SU-DHL-6 (cell line): ENCODE results near the gene ALCAM.

ENCODE experiments used
- H2AFZ ChIP-seq: fragments of 200-600 bp; sonication (generic); 2 replicates; pipeline ENCODE4 v1.6.1; 2014; ENCODE audit warnings: low read depth, mild to moderate bottlenecking, moderate library complexity, mixed read lengths, antibody characterized with exemption, low read length; ENCODE audit not compliant: severe bottlenecking
- H3F3A ChIP-seq: fragments of 200-600 bp; shearing (Covaris generic); 2 replicates; pipeline ENCODE4 v1.6.0; 2016; ENCODE audit warnings: antibody characterized with exemption, mild to moderate bottlenecking; ENCODE audit not compliant: insufficient read depth
- H3K27ac ChIP-seq: fragments of 200-600 bp; sonication (generic); 2 replicates; pipeline ENCODE4 v1.5.1; 2016; ENCODE audit warnings: low read depth, mild to moderate bottlenecking, low read length, moderate library complexity, mixed read lengths
- H3K27me3 ChIP-seq: fragments of 200-600 bp; sonication (generic), shearing (Covaris generic); 2 replicates; pipeline ENCODE4 v1.6.0; 2014; ENCODE audit warnings: mild to moderate bottlenecking, low read length
- H3K36me3 ChIP-seq: fragments of 200-600 bp; sonication (generic); 2 replicates; pipeline ENCODE4 v1.6.1; 2014; ENCODE audit warnings: mild to moderate bottlenecking, low read length, mixed read lengths
- H3K4me2 ChIP-seq: fragments of 300-600, 200-600 bp; shearing (Covaris generic), sonication (generic); 2 replicates; pipeline ENCODE4 v1.6.0; 2014; ENCODE audit warnings: low read length, low read depth, mild to moderate bottlenecking; ENCODE audit not compliant: poor library complexity, severe bottlenecking
- H3K4me3 ChIP-seq: fragments of 200-600 bp; sonication (generic); 2 replicates; pipeline ENCODE4 v1.5.1; 2014; ENCODE audit warnings: antibody characterized with exemption, low read length, mild to moderate bottlenecking, mixed read lengths; ENCODE audit not compliant: insufficient read depth, poor library complexity, severe bottlenecking
- H3K79me2 ChIP-seq: fragments of 200-600 bp; sonication (generic); 2 replicates; pipeline ENCODE4 v1.6.1; 2014; ENCODE audit warnings: mild to moderate bottlenecking, low read length, moderate library complexity; ENCODE audit not compliant: insufficient read depth
- H3K9ac ChIP-seq: fragments of 200-600 bp; sonication (generic); 2 replicates; pipeline ENCODE4 v1.7.0; 2014; ENCODE audit warnings: mild to moderate bottlenecking, low read length
- H3K9me2 ChIP-seq: fragments of 200-600 bp; sonication (generic); replicated peaks from 2 replicates; pipeline ENCODE4 v1.6.1; 2014; ENCODE audit warnings: low read length; ENCODE audit not compliant: insufficient read depth
- H3K9me3 ChIP-seq: fragments of 200-600 bp; sonication (generic); 2 replicates; pipeline ENCODE4 v1.6.1; 2014; ENCODE audit warnings: low read length, mixed read lengths; ENCODE audit not compliant: insufficient read depth
- H4K20me1 ChIP-seq: fragments of 200-600 bp; sonication (generic); 2 replicates; pipeline ENCODE4 v1.6.1; 2014; ENCODE audit warnings: low read depth, mild to moderate bottlenecking, antibody characterized with exemption, low read length, moderate library complexity, mixed read lengths
- CTCF ChIP-seq: fragments of 200-600 bp; sonication (generic); IDR thresholded peaks from one replicate; pipeline ENCODE4 v1.5.1; 2017; ENCODE audit warnings: antibody characterized with exemption, mild to moderate bottlenecking, low read length, moderate library complexity; ENCODE audit not compliant: insufficient read depth, poor library complexity, severe bottlenecking
- EZH2phosphoT487 ChIP-seq: fragments of 200-600 bp; sonication (generic), shearing (Covaris generic); conservative IDR thresholded peaks from 2 replicates; pipeline ENCODE4 v1.6.1; 2018; ENCODE audit warnings: mild to moderate bottlenecking, antibody characterized with exemption, low read length, moderate library complexity, mixed read lengths

Gene ALCAM

GRCh38 chr3:105323274-105323599, 43.5 kb upstream of the ALCAM start:
- no peak overlapping the region for H3K4me3 ChIP-seq
- H3K9me3 ChIP-seq, result no peaks in the 10 kb centered on the region
- no peak overlapping the region for H3K4me2 ChIP-seq
- H3K79me2 ChIP-seq, result no peaks in the 10 kb centered on the region
- TF ChIP-seq CTCF, result no peak
- TF ChIP-seq EZH2phosphoT487, result no peak
- no peaks in the 10 kb centered on the region for H3K27me3 ChIP-seq
- H3K36me3 ChIP-seq, result no peaks in the 10 kb centered on the region
- no peaks in the 10 kb centered on the region for H3F3A ChIP-seq
- H4K20me1 ChIP-seq, result no peaks in the 10 kb centered on the region
- no peaks in the 10 kb centered on the region for H3K9me2 ChIP-seq
- peak overlapping the region; percentile 12 for H2AFZ ChIP-seq
- H3K27ac ChIP-seq, result no peak overlapping the region
- no peak overlapping the region for H3K9ac ChIP-seq

GRCh38 chr3:105324951-105325350, 41.8 kb upstream of the ALCAM start:
- Histone ChIP-seq H3K27ac (no peak overlapping the region), H3K36me3 (no peaks in the 10 kb centered on the region), H3K9ac (no peak overlapping the region), H3F3A (no peaks in the 10 kb centered on the region), H2AFZ (no peak overlapping the region), H3K79me2 (no peaks in the 10 kb centered on the region), H3K9me3 (no peaks in the 10 kb centered on the region), H3K9me2 (no peaks in the 10 kb centered on the region), H3K4me3 (no peak overlapping the region), H3K4me2 (no peak overlapping the region), H3K27me3 (no peaks in the 10 kb centered on the region), H4K20me1 (no peaks in the 10 kb centered on the region)
- no peak for TF ChIP-seq EZH2phosphoT487
- no peak for TF ChIP-seq CTCF

- H2AFZ ChIP-seq, result no peak overlapping the region
- no peaks in the 10 kb centered on the region for H3F3A ChIP-seq
- H3K9me2 ChIP-seq, result no peaks in the 10 kb centered on the region
- no peak overlapping the region for H3K27ac ChIP-seq
- H3K36me3 ChIP-seq, result no peaks in the 10 kb centered on the region
- no peaks in the 10 kb centered on the region for H4K20me1 ChIP-seq
- H3K4me3 ChIP-seq, result no peak overlapping the region
- no peaks in the 10 kb centered on the region for H3K79me2 ChIP-seq
- H3K4me2 ChIP-seq, result no peak overlapping the region
- no peaks in the 10 kb centered on the region for H3K9me3 ChIP-seq
- TF ChIP-seq EZH2phosphoT487 (no peak), CTCF (no peak)
- no peaks in the 10 kb centered on the region for H3K27me3 ChIP-seq
- no peak overlapping the region for H3K9ac ChIP-seq
Measured at GRCh38 chr3:105327662-105328337, 38.9 kb upstream of the ALCAM start.

GRCh38 chr3:105328338-105328730, 38.4 kb upstream of the ALCAM start:
- Histone ChIP-seq H2AFZ (no peak overlapping the region), H4K20me1 (no peaks in the 10 kb centered on the region), H3K4me2 (no peak overlapping the region), H3K27me3 (no peaks in the 10 kb centered on the region), H3K9ac (no peak overlapping the region), H3K36me3 (no peaks in the 10 kb centered on the region), H3K9me2 (no peaks in the 10 kb centered on the region), H3K4me3 (no peak overlapping the region), H3K9me3 (no peaks in the 10 kb centered on the region), H3F3A (no peaks in the 10 kb centered on the region), H3K27ac (no peak overlapping the region), H3K79me2 (no peaks in the 10 kb centered on the region)
- no peak for TF ChIP-seq EZH2phosphoT487
- no peak for TF ChIP-seq CTCF
